ENCODE data around the gene TRPC3. TPM values are rescaled to one million over a fixed set of nuclear protein-coding genes. Genes with fewer than 3 reads are reported as not detected.

Gene TRPC3
- total and polyA plus RNA-seq, 12 donors = 0.07 to 2.1 (median 0.13) TPM; not detected in 1

DNA sequence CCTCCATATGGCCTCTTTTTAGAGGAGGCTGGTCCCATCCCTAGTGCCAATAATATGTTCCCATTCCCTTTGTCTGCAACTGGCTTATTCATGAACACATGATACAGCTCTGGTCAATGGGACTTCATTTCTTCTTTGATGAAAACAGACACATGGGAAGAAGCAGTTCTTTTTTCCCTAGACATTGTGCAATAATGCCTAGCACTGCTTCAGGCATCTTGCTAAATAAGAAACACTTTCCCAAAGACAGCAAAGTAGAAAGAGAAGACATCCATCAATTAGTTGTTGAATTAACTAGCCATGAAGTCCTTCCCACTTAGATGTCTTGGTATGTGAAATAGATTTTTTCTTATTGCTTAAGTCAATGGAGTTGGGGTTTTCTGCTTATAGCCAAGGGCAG is 40.1 kb upstream of the TRPC3 start:
- no peaks in the 10 kb centered on the region for H3K4me1 ChIP-seq (replicated peaks in 1 of 2)
- H3K36me3 ChIP-seq (replicated peaks in 1 of 2) = no peaks in the 10 kb centered on the region
- TF ChIP-seq, protein P1, sequence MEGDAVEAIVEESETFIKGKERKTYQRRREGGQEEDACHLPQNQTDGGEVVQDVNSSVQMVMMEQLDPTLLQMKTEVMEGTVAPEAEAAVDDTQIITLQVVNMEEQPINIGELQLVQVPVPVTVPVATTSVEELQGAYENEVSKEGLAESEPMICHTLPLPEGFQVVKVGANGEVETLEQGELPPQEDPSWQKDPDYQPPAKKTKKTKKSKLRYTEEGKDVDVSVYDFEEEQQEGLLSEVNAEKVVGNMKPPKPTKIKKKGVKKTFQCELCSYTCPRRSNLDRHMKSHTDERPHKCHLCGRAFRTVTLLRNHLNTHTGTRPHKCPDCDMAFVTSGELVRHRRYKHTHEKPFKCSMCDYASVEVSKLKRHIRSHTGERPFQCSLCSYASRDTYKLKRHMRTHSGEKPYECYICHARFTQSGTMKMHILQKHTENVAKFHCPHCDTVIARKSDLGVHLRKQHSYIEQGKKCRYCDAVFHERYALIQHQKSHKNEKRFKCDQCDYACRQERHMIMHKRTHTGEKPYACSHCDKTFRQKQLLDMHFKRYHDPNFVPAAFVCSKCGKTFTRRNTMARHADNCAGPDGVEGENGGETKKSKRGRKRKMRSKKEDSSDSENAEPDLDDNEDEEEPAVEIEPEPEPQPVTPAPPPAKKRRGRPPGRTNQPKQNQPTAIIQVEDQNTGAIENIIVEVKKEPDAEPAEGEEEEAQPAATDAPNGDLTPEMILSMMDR (IDR thresholded peaks at IDR 0.05) = no peak
- no peak for TF ChIP-seq POLR2A (IDR thresholded peaks at IDR 0.05)
- DNase-seq = no peak
- intact Hi-C loops (cut with DNase I) = no loop called here
- no peaks in the 10 kb centered on the region for H3K27me3 ChIP-seq
- H3K9me3 ChIP-seq (replicated peaks in 1 of 3) = no peaks in the 10 kb centered on the region
- no peak overlapping the region for H3K27ac ChIP-seq
- H3K4me3 ChIP-seq = no peak overlapping the region

DNA sequence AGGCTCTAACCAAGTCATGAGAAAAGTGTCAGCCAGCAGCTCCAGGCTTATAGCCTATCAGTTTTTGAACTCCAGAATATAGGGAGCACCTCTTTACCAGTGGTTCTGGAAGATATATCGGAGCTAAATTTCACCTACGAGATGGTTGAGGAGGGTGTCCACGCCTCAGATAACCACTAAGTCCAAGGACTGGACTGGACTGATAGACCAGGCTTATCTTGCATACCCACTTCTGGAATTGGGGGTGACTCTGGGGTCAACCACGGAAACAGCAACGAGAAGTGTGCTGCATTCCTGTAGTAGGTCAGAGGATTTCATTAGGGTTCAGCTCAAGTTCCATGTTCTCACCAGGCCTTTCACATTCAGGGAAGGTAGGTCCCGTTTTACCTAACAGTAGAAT is 38.6 kb upstream of the TRPC3 start:
- TF ChIP-seq, protein P1 (IDR thresholded peaks at IDR 0.05) = no peak
- TF ChIP-seq POLR2A (IDR thresholded peaks at IDR 0.05) = no peak
- intact Hi-C loops (cut with DNase I) = no loop called here

DNA sequence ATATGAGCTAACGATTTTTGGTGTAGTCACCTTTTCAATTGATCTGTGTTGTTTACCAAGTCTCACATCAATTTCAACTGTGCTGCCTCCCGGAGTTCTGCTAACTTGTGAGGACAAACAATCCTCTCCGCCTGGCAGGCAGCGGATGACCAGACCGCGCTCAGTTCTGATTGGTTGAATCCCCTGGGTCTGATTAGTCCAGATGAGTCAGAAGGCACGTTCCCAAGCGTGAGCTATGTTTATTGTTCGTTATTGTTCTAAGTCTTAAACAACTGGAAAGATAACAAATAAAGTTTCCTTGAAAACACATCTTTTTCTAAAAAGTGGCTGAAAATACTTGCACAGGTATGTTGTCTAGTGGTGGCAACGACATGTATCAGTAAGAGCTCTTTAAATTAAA is 37.9 kb upstream of the TRPC3 start:
- H3K4me3 ChIP-seq = no peak overlapping the region
- H3K27me3 ChIP-seq = no peaks in the 10 kb centered on the region
- no peaks in the 10 kb centered on the region for H3K4me1 ChIP-seq (replicated peaks in 1 of 2)
- 46 to 57% (median 55%) methylated on average over 10 of the region's 10 CpGs for WGBS, 4 donors
- peak in 1 of 7 donors; percentile 14 for DNase-seq
- TF ChIP-seq, protein P1 (IDR thresholded peaks at IDR 0.05) = no peak
- no peak for TF ChIP-seq POLR2A (IDR thresholded peaks at IDR 0.05)
- H3K36me3 ChIP-seq (replicated peaks in 1 of 2) = no peaks in the 10 kb centered on the region
- no peak overlapping the region for H3K27ac ChIP-seq
- intact Hi-C loops (cut with DNase I) = no loop called here
- H3K9me3 ChIP-seq (replicated peaks in 1 of 3) = no peaks in the 10 kb centered on the region

More for the DNA sequence above, 38.6 kb upstream of the TRPC3 start:
- Histone ChIP-seq H3K4me3 (no peak overlapping the region), H3K4me1 (replicated peaks in 1 of 2) (no peaks in the 10 kb centered on the region), H3K27me3 (no peaks in the 10 kb centered on the region), H3K27ac (no peak overlapping the region), H3K9me3 (replicated peaks in 1 of 3) (no peaks in the 10 kb centered on the region), H3K36me3 (replicated peaks in 1 of 2) (no peaks in the 10 kb centered on the region)
- no peak for DNase-seq
- WGBS, 4 donors = 62 to 82% (median 73%) methylated on average over 6 of the region's 6 CpGs

DNA sequence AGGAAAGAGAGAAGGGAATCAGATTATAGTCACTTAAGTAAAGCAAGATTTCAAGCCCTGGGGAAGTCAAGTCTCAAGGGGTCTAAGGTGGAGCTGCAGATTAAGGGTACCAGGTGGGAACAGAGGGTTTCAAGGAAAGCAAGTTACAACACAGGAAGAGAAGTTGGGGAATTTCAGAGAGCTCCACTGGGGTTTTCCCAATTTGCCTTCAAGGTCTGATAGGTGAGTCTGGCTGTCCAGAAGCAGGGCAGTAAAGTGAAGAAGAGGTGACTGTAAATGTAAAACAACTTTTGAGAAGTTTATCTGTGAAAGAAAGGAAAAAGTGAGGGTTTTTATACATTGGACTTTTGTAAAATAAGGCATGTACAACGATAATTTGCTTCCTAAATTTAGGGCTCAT is 37.1 kb upstream of the TRPC3 start:
- no peak for TF ChIP-seq POLR2A (IDR thresholded peaks at IDR 0.05)
- TF ChIP-seq, protein P1 (IDR thresholded peaks at IDR 0.05) = no peak

More for the DNA sequence above, 37.1 kb upstream of the TRPC3 start:
- no peak overlapping the region for H3K4me3 ChIP-seq
- WGBS, 4 donors = 67 to 79% (median 75%) methylated on average over 1 of the region's 1 CpG
- no peaks in the 10 kb centered on the region for H3K27me3 ChIP-seq
- no peaks in the 10 kb centered on the region for H3K36me3 ChIP-seq (replicated peaks in 1 of 2)
- H3K9me3 ChIP-seq (replicated peaks in 1 of 3) = no peaks in the 10 kb centered on the region
- DNase-seq = no peak
- H3K27ac ChIP-seq = no peak overlapping the region
- no peaks in the 10 kb centered on the region for H3K4me1 ChIP-seq (replicated peaks in 1 of 2)
- intact Hi-C loops (cut with DNase I) = no loop called here
